ENCODE results near the gene HPCAL1.

HPCAL1 gene

GRCh38 chr2:10475221-10475722 lies 172.6 kb downstream of the HPCAL1 start:
- no peak for TF ChIP-seq EZH2phosphoT487 (conservative IDR thresholded peaks at IDR 0.05; ENCODE audit: low read length)
- TF ChIP-seq, protein P1, sequence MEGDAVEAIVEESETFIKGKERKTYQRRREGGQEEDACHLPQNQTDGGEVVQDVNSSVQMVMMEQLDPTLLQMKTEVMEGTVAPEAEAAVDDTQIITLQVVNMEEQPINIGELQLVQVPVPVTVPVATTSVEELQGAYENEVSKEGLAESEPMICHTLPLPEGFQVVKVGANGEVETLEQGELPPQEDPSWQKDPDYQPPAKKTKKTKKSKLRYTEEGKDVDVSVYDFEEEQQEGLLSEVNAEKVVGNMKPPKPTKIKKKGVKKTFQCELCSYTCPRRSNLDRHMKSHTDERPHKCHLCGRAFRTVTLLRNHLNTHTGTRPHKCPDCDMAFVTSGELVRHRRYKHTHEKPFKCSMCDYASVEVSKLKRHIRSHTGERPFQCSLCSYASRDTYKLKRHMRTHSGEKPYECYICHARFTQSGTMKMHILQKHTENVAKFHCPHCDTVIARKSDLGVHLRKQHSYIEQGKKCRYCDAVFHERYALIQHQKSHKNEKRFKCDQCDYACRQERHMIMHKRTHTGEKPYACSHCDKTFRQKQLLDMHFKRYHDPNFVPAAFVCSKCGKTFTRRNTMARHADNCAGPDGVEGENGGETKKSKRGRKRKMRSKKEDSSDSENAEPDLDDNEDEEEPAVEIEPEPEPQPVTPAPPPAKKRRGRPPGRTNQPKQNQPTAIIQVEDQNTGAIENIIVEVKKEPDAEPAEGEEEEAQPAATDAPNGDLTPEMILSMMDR (IDR thresholded peaks at IDR 0.05; ENCODE audit: insufficient read depth, low read length, poor library complexity, severe bottlenecking) = no peak
- no peaks in the 10 kb centered on the region for H3K36me3 ChIP-seq (ENCODE audit: low read length)
- H3K9me3 ChIP-seq (ENCODE audit: insufficient read depth, low read length) = no peaks in the 10 kb centered on the region
- no peak overlapping the region for H3K4me2 ChIP-seq (ENCODE audit: low read depth, low read length, poor library complexity, severe bottlenecking)
- H3K27me3 ChIP-seq (ENCODE audit: low read length) = no peaks in the 10 kb centered on the region
- H3K27ac ChIP-seq (ENCODE audit: low read depth, low read length) = no peak overlapping the region
- H3F3A ChIP-seq (ENCODE audit: insufficient read depth) = no peaks in the 10 kb centered on the region
- H3K79me2 ChIP-seq (ENCODE audit: insufficient read depth, low read length) = no peaks in the 10 kb centered on the region
- no peaks in the 10 kb centered on the region for H4K20me1 ChIP-seq (ENCODE audit: low read depth, low read length)
- H3K9ac ChIP-seq (ENCODE audit: low read length) = no peak overlapping the region
- H3K9me2 ChIP-seq (replicated peaks; ENCODE audit: insufficient read depth, low read length) = no peaks in the 10 kb centered on the region
- H3K4me3 ChIP-seq (ENCODE audit: insufficient read depth, low read length, poor library complexity, severe bottlenecking) = no peak overlapping the region
- no peak overlapping the region for H2AFZ ChIP-seq (ENCODE audit: low read depth, low read length, severe bottlenecking)

DNA sequence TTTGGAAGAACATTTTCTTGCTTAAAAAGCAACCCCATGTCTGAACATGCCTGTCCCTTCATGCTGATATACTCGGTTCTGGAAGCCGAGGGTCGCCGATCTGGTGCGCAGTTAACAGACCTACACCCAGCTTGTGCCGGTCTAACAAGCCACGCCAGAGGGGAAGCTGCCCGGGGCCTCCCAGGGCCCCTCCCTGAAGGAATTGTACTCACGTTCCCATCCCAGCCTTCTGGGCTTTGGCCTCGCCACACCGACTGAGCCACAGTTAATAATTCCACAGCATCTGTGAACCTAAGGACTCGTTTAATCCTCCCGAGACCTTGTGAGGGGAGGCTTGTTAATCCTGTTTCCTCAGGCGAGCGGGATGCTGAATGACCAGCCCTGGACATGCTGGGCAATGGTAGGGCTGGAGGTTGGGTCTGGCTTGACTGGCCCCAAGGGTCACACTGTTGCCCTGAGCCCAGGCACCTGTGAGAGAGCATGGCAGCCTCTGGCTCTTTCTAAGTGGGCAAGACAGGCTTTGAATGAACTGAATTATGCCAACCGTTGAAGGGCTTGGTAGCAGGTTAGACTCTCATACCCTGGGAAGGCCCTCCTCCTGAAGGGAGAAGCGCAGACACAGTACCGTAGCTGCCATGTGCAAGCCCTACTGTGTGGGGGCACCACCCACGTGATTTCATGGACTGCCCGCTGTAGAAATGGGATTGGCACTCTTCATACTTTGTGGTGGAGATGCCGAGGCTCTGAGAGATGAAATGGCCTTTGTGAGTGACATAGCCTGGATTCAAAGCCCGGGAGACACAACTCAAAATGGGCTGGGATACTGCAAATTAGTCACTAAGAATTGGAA lies 173.3 kb downstream of the HPCAL1 start:
- H3K4me3 ChIP-seq (ENCODE audit: insufficient read depth, low read length, poor library complexity, severe bottlenecking) = no peak overlapping the region
- no peaks in the 10 kb centered on the region for H4K20me1 ChIP-seq (ENCODE audit: low read depth, low read length)
- no peaks in the 10 kb centered on the region for H3K36me3 ChIP-seq (ENCODE audit: low read length)
- H2AFZ ChIP-seq (ENCODE audit: low read depth, low read length, severe bottlenecking) = no peak overlapping the region
- no peak overlapping the region for H3K27ac ChIP-seq (ENCODE audit: low read depth, low read length)
- H3K9ac ChIP-seq (ENCODE audit: low read length) = no peak overlapping the region
- no peaks in the 10 kb centered on the region for H3F3A ChIP-seq (ENCODE audit: insufficient read depth)
- no peaks in the 10 kb centered on the region for H3K9me2 ChIP-seq (replicated peaks; ENCODE audit: insufficient read depth, low read length)
- H3K27me3 ChIP-seq (ENCODE audit: low read length) = no peaks in the 10 kb centered on the region
- H3K9me3 ChIP-seq (ENCODE audit: insufficient read depth, low read length) = no peaks in the 10 kb centered on the region
- TF ChIP-seq, protein P1 (IDR thresholded peaks at IDR 0.05; ENCODE audit: insufficient read depth, low read length, poor library complexity, severe bottlenecking) = no peak
- no peak for TF ChIP-seq EZH2phosphoT487 (conservative IDR thresholded peaks at IDR 0.05; ENCODE audit: low read length)
- no peak overlapping the region for H3K4me2 ChIP-seq (ENCODE audit: low read depth, low read length, poor library complexity, severe bottlenecking)
- H3K79me2 ChIP-seq (ENCODE audit: insufficient read depth, low read length) = no peaks in the 10 kb centered on the region

- Histone ChIP-seq H3K27me3 (ENCODE audit: low read length) (no peaks in the 10 kb centered on the region), H3K9me2 (replicated peaks; ENCODE audit: insufficient read depth, low read length) (no peaks in the 10 kb centered on the region), H3K4me2 (ENCODE audit: low read depth, low read length, poor library complexity, severe bottlenecking) (no peak overlapping the region), H4K20me1 (ENCODE audit: low read depth, low read length) (no peaks in the 10 kb centered on the region), H3K36me3 (ENCODE audit: low read length) (no peaks in the 10 kb centered on the region), H3K9me3 (ENCODE audit: insufficient read depth, low read length) (no peaks in the 10 kb centered on the region), H3K9ac (ENCODE audit: low read length) (no peak overlapping the region), H2AFZ (ENCODE audit: low read depth, low read length, severe bottlenecking) (no peak overlapping the region), H3K79me2 (ENCODE audit: insufficient read depth, low read length) (no peaks in the 10 kb centered on the region), H3K4me3 (ENCODE audit: insufficient read depth, low read length, poor library complexity, severe bottlenecking) (no peak overlapping the region), H3F3A (ENCODE audit: insufficient read depth) (no peaks in the 10 kb centered on the region), H3K27ac (ENCODE audit: low read depth, low read length) (no peak overlapping the region)
- no peak for TF ChIP-seq EZH2phosphoT487 (conservative IDR thresholded peaks at IDR 0.05; ENCODE audit: low read length)
- TF ChIP-seq, protein P1 (IDR thresholded peaks at IDR 0.05; ENCODE audit: insufficient read depth, low read length, poor library complexity, severe bottlenecking) = no peak
Measured at GRCh38 chr2:10476723-10477442, 174.2 kb downstream of the HPCAL1 start.

All from SU-DHL-6 (cell line).